Measurements from ENCODE around the gene SLC12A4.
"Not testable (repeated sequence)": the region's sequence is repeated elsewhere in the genome, so short reads cannot be mapped to it uniquely, and the experiment has no call there.

SLC12A4 gene

DNA sequence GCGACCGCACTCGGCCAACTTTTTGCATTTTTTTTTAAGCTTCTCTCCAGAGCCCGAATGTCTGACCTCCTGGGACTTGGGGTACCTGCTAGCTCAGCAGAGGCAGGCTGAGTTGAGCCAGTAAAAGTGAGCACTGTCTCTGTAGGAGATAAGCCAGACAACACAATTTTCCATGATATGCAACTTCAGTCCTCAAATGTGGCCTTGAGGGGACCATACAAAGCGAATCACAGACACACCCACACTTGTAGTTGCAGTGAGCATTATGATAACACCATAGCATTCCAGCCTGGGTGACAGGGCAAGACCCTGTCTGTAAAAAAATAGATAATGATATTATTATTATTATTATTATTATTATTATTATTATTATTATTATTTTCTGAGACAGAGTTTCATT lies 28.2 kb upstream of the SLC12A4 start:
- Histone ChIP-seq H3K36me3 (ENCODE audit: low read length) (no peaks in the 10 kb centered on the region), H3F3A (ENCODE audit: insufficient read depth) (no peaks in the 10 kb centered on the region), H3K79me2 (ENCODE audit: insufficient read depth, low read length) (no peaks in the 10 kb centered on the region), H4K20me1 (ENCODE audit: low read depth, low read length) (no peaks in the 10 kb centered on the region), H3K4me2 (ENCODE audit: low read depth, low read length, poor library complexity, severe bottlenecking) (no peak overlapping the region), H3K27me3 (ENCODE audit: low read length) (no peaks in the 10 kb centered on the region), H3K9me3 (ENCODE audit: insufficient read depth, low read length) (no peaks in the 10 kb centered on the region), H2AFZ (ENCODE audit: low read depth, low read length, severe bottlenecking) (no peak overlapping the region), H3K9ac (ENCODE audit: low read length) (no peak overlapping the region), H3K4me3 (ENCODE audit: insufficient read depth, low read length, poor library complexity, severe bottlenecking) (no peak overlapping the region), H3K27ac (ENCODE audit: low read depth, low read length) (no peak overlapping the region), H3K9me2 (replicated peaks; ENCODE audit: insufficient read depth, low read length) (no peaks in the 10 kb centered on the region)
- no peak for TF ChIP-seq EZH2phosphoT487 (conservative IDR thresholded peaks at IDR 0.05; ENCODE audit: low read length)
- TF ChIP-seq, protein P1, sequence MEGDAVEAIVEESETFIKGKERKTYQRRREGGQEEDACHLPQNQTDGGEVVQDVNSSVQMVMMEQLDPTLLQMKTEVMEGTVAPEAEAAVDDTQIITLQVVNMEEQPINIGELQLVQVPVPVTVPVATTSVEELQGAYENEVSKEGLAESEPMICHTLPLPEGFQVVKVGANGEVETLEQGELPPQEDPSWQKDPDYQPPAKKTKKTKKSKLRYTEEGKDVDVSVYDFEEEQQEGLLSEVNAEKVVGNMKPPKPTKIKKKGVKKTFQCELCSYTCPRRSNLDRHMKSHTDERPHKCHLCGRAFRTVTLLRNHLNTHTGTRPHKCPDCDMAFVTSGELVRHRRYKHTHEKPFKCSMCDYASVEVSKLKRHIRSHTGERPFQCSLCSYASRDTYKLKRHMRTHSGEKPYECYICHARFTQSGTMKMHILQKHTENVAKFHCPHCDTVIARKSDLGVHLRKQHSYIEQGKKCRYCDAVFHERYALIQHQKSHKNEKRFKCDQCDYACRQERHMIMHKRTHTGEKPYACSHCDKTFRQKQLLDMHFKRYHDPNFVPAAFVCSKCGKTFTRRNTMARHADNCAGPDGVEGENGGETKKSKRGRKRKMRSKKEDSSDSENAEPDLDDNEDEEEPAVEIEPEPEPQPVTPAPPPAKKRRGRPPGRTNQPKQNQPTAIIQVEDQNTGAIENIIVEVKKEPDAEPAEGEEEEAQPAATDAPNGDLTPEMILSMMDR (IDR thresholded peaks at IDR 0.05; ENCODE audit: insufficient read depth, low read length, poor library complexity, severe bottlenecking) = no peak

DNA sequence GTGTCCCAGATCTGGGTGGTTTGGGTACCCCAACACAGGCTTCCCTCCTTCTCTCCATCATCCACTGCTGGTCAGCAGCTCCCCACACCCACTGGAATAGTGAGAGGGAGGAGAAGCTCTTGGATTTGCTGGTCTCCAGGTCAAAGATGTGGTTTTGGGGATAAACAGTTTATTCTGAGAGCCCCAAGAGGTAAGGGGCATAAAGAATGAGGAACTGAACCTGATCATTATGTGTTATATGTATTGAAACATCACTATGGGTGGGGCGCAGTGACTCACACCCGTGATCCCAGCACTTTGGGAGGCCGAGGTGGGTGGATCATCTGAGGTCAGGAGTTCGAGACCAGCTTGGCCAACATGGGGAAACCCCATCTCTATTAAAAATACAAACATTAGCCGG lies 27.0 kb upstream of the SLC12A4 start:
- TF ChIP-seq, protein P1 (IDR thresholded peaks at IDR 0.05; ENCODE audit: insufficient read depth, low read length, poor library complexity, severe bottlenecking) = no peak
- no peak for TF ChIP-seq EZH2phosphoT487 (conservative IDR thresholded peaks at IDR 0.05; ENCODE audit: low read length)
- no peaks in the 10 kb centered on the region for H3K9me3 ChIP-seq (ENCODE audit: insufficient read depth, low read length)
- no peak overlapping the region for H2AFZ ChIP-seq (ENCODE audit: low read depth, low read length, severe bottlenecking)
- no peak overlapping the region for H3K4me3 ChIP-seq (ENCODE audit: insufficient read depth, low read length, poor library complexity, severe bottlenecking)
- H3K4me2 ChIP-seq (ENCODE audit: low read depth, low read length, poor library complexity, severe bottlenecking) = no peak overlapping the region
- H3K79me2 ChIP-seq (ENCODE audit: insufficient read depth, low read length) = no peaks in the 10 kb centered on the region
- H4K20me1 ChIP-seq (ENCODE audit: low read depth, low read length) = no peaks in the 10 kb centered on the region
- no peaks in the 10 kb centered on the region for H3K36me3 ChIP-seq (ENCODE audit: low read length)
- no peaks in the 10 kb centered on the region for H3K27me3 ChIP-seq (ENCODE audit: low read length)
- no peaks in the 10 kb centered on the region for H3F3A ChIP-seq (ENCODE audit: insufficient read depth)
- H3K9me2 ChIP-seq (replicated peaks; ENCODE audit: insufficient read depth, low read length) = no peaks in the 10 kb centered on the region
- no peak overlapping the region for H3K27ac ChIP-seq (ENCODE audit: low read depth, low read length)
- H3K9ac ChIP-seq (ENCODE audit: low read length) = no peak overlapping the region

DNA sequence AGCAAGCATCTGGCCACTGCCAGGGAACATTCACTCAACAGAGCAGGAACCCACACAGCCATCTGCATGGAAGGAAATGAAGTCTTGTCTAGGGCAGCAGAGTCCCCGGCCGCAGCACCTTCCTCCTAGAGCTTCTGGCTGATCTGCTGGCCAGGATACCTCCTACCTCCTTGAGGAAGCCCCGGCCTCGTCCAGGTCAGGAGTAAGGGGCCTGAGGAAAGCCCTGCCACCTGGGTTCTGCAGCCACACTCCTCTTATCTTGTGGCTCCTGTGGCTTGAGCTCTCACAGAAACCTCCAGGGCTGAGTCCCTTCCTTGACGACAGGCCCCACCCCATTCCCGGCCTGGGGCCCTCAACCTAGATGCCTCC lies 25.6 kb upstream of the SLC12A4 start:
- H4K20me1 ChIP-seq (ENCODE audit: low read depth, low read length); H3K4me2 ChIP-seq (ENCODE audit: low read depth, low read length, poor library complexity, severe bottlenecking); H3K36me3 ChIP-seq (ENCODE audit: low read length); H3K9me3 ChIP-seq (ENCODE audit: insufficient read depth, low read length); H2AFZ ChIP-seq (ENCODE audit: low read depth, low read length, severe bottlenecking); H3K9ac ChIP-seq (ENCODE audit: low read length); H3F3A ChIP-seq (ENCODE audit: insufficient read depth); H3K27ac ChIP-seq (ENCODE audit: low read depth, low read length); H3K79me2 ChIP-seq (ENCODE audit: insufficient read depth, low read length); H3K27me3 ChIP-seq (ENCODE audit: low read length); H3K4me3 ChIP-seq (ENCODE audit: insufficient read depth, low read length, poor library complexity, severe bottlenecking); H3K9me2 ChIP-seq (replicated peaks; ENCODE audit: insufficient read depth, low read length): not testable (repeated sequence)

DNA sequence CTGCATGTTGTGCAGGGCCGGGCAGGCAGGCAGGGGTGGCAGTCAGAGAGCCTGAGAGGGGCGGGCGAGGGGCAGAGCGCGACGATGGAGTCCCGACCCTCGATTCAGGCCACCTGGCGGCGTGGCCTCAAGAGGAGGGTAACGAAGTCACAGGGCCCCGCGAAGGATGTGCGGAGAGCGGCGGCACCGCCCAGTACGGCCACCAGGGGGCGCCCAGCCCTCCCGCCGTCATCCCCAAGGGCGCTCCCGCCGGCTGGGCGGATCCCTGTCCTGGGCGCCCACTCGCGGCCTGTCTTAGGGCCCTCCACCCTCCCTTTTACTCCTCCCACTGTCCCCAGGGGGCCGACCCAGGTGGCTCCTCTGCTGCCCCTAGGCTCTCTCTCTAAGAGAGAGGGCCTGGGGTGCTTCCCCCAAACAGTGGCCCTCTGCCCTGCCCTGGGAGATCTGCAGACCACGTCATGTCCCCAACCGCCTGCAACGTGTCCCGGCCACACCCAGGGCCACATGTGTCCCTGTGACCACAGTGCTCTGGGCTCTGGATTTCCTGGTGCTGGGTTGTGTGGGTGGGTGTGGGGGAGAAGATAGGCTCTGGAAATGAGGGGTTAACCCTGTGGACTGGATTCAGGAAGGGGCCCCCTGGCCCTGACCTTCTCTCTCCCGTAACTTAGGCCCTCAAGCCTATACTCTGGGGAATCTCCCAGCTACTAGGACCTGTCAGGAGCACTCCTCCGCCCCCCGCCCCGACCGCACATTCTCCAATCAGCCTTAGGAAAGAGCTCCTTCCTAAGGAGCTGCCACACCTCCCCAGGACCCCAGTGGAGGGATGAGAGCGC lies 25.0 kb upstream of the SLC12A4 start:
- peak overlapping the region; percentile 35 for H3K4me2 ChIP-seq (ENCODE audit: low read depth, low read length, poor library complexity, severe bottlenecking)
- H3K79me2 ChIP-seq (ENCODE audit: insufficient read depth, low read length) = no peaks in the 10 kb centered on the region
- no peaks in the 10 kb centered on the region for H3K27me3 ChIP-seq (ENCODE audit: low read length)
- no peak overlapping the region for H3K4me3 ChIP-seq (ENCODE audit: insufficient read depth, low read length, poor library complexity, severe bottlenecking)
- H3K9ac ChIP-seq (ENCODE audit: low read length) = peak overlapping the region; percentile 22; the same call in 1 of the 2 replicates
- H3K9me2 ChIP-seq (replicated peaks; ENCODE audit: insufficient read depth, low read length) = no peaks in the 10 kb centered on the region
- no peaks in the 10 kb centered on the region for H3K36me3 ChIP-seq (ENCODE audit: low read length)
- no peaks in the 10 kb centered on the region for H3F3A ChIP-seq (ENCODE audit: insufficient read depth)
- H3K9me3 ChIP-seq (ENCODE audit: insufficient read depth, low read length) = no peaks in the 10 kb centered on the region
- no peak overlapping the region for H3K27ac ChIP-seq (ENCODE audit: low read depth, low read length)
- H4K20me1 ChIP-seq (ENCODE audit: low read depth, low read length) = no peaks in the 10 kb centered on the region
- peak overlapping the region; percentile 80 for H2AFZ ChIP-seq (ENCODE audit: low read depth, low read length, severe bottlenecking)
- TF ChIP-seq, protein P1 (IDR thresholded peaks at IDR 0.05; ENCODE audit: insufficient read depth, low read length, poor library complexity, severe bottlenecking) = peak; percentile 90
- no peak for TF ChIP-seq EZH2phosphoT487 (conservative IDR thresholded peaks at IDR 0.05; ENCODE audit: low read length)

All from SU-DHL-6 (cell line).